DOHH2 (cell line): ENCODE measurements around the gene DDX41.

ENCODE experiments used
- H3F3A ChIP-seq: fragments of 200-600 bp; sonication (generic), shearing (Covaris generic); 2 replicates; pipeline ENCODE4 v1.6.0; 2016; ENCODE audit warnings: antibody characterized with exemption, mild to moderate bottlenecking; ENCODE audit not compliant: control insufficient read depth, insufficient read depth
- H3K27ac ChIP-seq: fragments of 200-600 bp; sonication (generic); 2 replicates; pipeline ENCODE4 v1.5.1; 2014; ENCODE audit warnings: low read depth, mild to moderate bottlenecking, low read length, moderate library complexity
- H3K27me3 ChIP-seq: fragments of 200-600 bp; sonication (generic); 2 replicates; pipeline ENCODE4 v1.6.1; 2014; ENCODE audit warnings: mild to moderate bottlenecking, low read length, mixed read lengths; ENCODE audit not compliant: control insufficient read depth
- H3K36me3 ChIP-seq: fragments of 200-600 bp; sonication (generic); 2 replicates; pipeline ENCODE4 v1.6.1; 2014; ENCODE audit warnings: mild to moderate bottlenecking, low read length, moderate library complexity, mixed read lengths; ENCODE audit not compliant: control insufficient read depth
- H3K4me1 ChIP-seq: fragments of 200-600 bp; sonication (generic); 2 replicates; pipeline ENCODE4 v1.6.1; 2014; ENCODE audit warnings: mild to moderate bottlenecking, low read length, mixed read lengths; ENCODE audit not compliant: control insufficient read depth
- H3K4me2 ChIP-seq: fragments of 200-600 bp; sonication (generic); 2 replicates; pipeline ENCODE4 v1.6.0; 2014; ENCODE audit warnings: mild to moderate bottlenecking, low read length, moderate library complexity
- H3K4me3 ChIP-seq: fragments of 200-600 bp; sonication (generic); 2 replicates; pipeline ENCODE4 v1.5.1; 2014; ENCODE audit warnings: mild to moderate bottlenecking, low read length, mixed read lengths
- H3K79me2 ChIP-seq: fragments of 200-600 bp; sonication (generic); 2 replicates; pipeline ENCODE4 v1.6.1; 2014; ENCODE audit warnings: mild to moderate bottlenecking, low read length, mixed read lengths; ENCODE audit not compliant: control insufficient read depth
- H3K9me2 ChIP-seq: fragments of 200-600 bp; sonication (generic); replicated peaks from 2 replicates; pipeline ENCODE4 v1.6.1; 2014; ENCODE audit warnings: mild to moderate bottlenecking, low read length, mixed read lengths; ENCODE audit not compliant: control insufficient read depth
- H3K9me3 ChIP-seq: fragments of 200-600 bp; sonication (generic); 2 replicates; pipeline ENCODE4 v1.6.1; 2014; ENCODE audit warnings: antibody characterized with exemption, low read length, mixed read lengths; ENCODE audit not compliant: control insufficient read depth, insufficient read depth
- H4K20me1 ChIP-seq: fragments of 200-600 bp; sonication (generic); 2 replicates; pipeline ENCODE4 v1.6.0; 2014; ENCODE audit warnings: low read depth, mild to moderate bottlenecking, antibody characterized with exemption, low read length, moderate library complexity; ENCODE audit not compliant: control insufficient read depth, insufficient read depth
- CTCF ChIP-seq: fragments of 200-600 bp; sonication (generic); IDR thresholded peaks from one replicate; pipeline ENCODE4 v1.5.1; 2014; ENCODE audit warnings: antibody characterized with exemption, mild to moderate bottlenecking, low read depth, low read length; ENCODE audit not compliant: poor library complexity, severe bottlenecking
- EZH2phosphoT487 ChIP-seq: fragments of 200-600 bp; sonication (generic); IDR thresholded peaks from 2 replicates; pipeline ENCODE4 v1.6.1; 2017; ENCODE audit warnings: borderline replicate concordance, mild to moderate bottlenecking, antibody characterized with exemption, low read length, moderate library complexity, mixed read lengths

Gene DDX41

GRCh38 chr5:177510567-177511053, 6.2 kb downstream of the DDX41 start:
- TF ChIP-seq CTCF (no peak), EZH2phosphoT487 (no peak)
- H4K20me1 ChIP-seq: no peaks in the 10 kb centered on the region
- H3K4me1 ChIP-seq: peaks cover 65% of the 10 kb centered on the region
- peaks cover 18% of the 10 kb centered on the region for H3F3A ChIP-seq
- H3K27me3 ChIP-seq: no peaks in the 10 kb centered on the region
- peaks cover 59% of the 10 kb centered on the region for H3K79me2 ChIP-seq
- no peaks in the 10 kb centered on the region for H3K9me3 ChIP-seq
- H3K4me2 ChIP-seq: peak overlapping the region; percentile 100
- H3K4me3 ChIP-seq: peak overlapping the region; percentile 81
- H3K36me3 ChIP-seq: peaks cover 93% of the 10 kb centered on the region
- no peaks in the 10 kb centered on the region for H3K9me2 ChIP-seq
- H3K27ac ChIP-seq: peak overlapping the region; percentile 99

DNA sequence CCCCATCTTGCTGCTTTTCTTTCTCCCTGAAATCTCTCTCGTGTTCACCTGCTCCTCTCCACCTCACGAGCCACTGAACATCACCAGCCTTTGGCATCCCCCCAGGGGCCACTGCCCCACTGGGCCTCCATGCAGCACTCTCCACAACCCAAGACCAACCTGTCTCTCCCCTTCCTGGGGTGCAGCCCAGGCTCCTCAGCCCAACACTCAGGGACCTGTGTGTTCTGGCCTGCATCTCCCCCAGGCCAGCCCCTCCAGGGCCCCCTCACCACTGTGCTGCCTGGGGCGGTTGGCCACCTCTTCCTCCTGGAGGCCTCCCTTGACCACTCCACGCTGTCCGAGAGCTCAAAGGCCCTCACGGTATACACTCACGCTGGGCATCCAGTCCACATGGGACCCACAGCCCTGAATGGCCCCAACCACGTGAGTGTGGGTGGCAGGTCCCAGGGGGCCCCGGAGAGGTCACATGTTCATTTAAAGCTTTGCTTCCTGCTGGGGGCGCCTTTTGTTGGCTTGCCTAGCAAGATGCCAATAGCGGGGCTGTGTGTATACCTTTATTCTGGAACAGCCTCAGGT, 6.7 kb downstream of the DDX41 start:
- peak overlapping the region; percentile 100 for H3K4me2 ChIP-seq
- peaks cover 65% of the 10 kb centered on the region for H3K4me1 ChIP-seq
- H3K4me3 ChIP-seq: peak overlapping the region; percentile 81
- no peaks in the 10 kb centered on the region for H3K27me3 ChIP-seq
- H3K9me2 ChIP-seq: no peaks in the 10 kb centered on the region
- H4K20me1 ChIP-seq: no peaks in the 10 kb centered on the region
- H3K27ac ChIP-seq: peak overlapping the region; percentile 99
- H3K9me3 ChIP-seq: no peaks in the 10 kb centered on the region
- no peak for TF ChIP-seq EZH2phosphoT487
- peak; percentile 69 for TF ChIP-seq CTCF
- peaks cover 93% of the 10 kb centered on the region for H3K36me3 ChIP-seq
- H3K79me2 ChIP-seq: peaks cover 54% of the 10 kb centered on the region
- peaks cover 18% of the 10 kb centered on the region for H3F3A ChIP-seq

DNA sequence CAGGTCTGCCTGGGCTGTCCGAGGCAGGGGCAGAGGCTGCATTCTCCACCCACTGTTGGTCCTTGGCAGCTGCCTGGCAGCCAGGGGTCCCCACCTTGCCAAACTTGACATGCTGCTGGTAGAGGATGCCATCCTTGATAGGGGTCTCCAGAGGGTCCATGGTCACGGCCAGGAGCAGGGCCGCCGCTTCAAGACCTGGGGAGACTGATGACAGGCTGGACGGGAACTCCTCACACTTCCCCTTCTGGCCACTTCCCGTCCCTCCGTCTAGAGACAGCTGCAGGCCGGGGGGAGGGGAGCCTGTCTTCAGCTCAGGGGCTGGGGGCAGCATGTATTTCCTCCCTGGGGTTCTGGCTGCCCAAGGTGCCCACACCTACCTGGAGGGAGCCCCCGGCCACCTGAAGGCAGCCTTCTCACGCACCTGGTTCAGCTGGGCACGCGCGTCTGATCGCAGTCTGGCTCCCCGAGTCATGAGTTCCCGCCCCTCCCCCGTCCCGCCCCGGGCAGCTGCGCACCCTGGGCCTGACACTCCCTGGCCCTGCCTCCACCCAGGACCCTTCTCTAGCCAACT, 7.3 kb downstream of the DDX41 start, which contains the start of gene DOK3:
DOK3 (minus strand) TSS at position 446 of the 571 bp plus-strand sequence; CDS start at position 160, 286 bp downstream.
- Histone ChIP-seq H3K27me3 (no peaks in the 10 kb centered on the region), H3K36me3 (peaks cover 93% of the 10 kb centered on the region), H3K4me2 (peak within 1 kb of the TSS; percentile 100), H3K9me2 (no peaks in the 10 kb centered on the region), H3K27ac (peak within 1 kb of the TSS; percentile 99), H4K20me1 (no peaks in the 10 kb centered on the region), H3K9me3 (no peaks in the 10 kb centered on the region), H3K79me2 (peaks cover 48% of the 10 kb centered on the region), H3F3A (peaks cover 18% of the 10 kb centered on the region), H3K4me1 (peaks cover 65% of the 10 kb centered on the region), H3K4me3 (peak within 1 kb of the TSS; percentile 81)
- TF ChIP-seq EZH2phosphoT487: no peak
- TF ChIP-seq CTCF: no peak
